A673 (cell line): Measurements from ENCODE around the gene AOX1. TPM values are rescaled to one million over a fixed set of nuclear protein-coding genes. Genes with fewer than 3 reads are reported as not detected.

Experiments used
- BruUV-seq: library from RNA; stranded (reverse); fragments of 400-500 nt; replicated peaks from 2 replicates; lab custom pipeline; 2021; lab: Mats Ljungman, UMichigan
- CTCF ChIA-PET: fragments of 300-600 bp; sonication (Branson Sonifier 250); formaldehyde crosslinking; loops from one replicate; lab custom pipeline; 2022; ENCODE audit warnings: antibody characterized with exemption; lab: Charles Lee
- POLR2A ChIA-PET: fragments of 300-600 bp; sonication (Branson Sonifier 250); formaldehyde crosslinking; loops from one replicate; lab custom pipeline; 2022; ENCODE audit warnings: antibody characterized with exemption; ENCODE audit not compliant: low non-redundant PET; lab: Charles Lee
- DNase-seq: peaks from one replicate; pipeline ENCODE4 v3.0.0-alpha.2; 2015; ENCODE audit warnings: low spot score
- H3K27ac ChIP-seq: fragments of 200-600 bp; sonication (generic); 2 replicates; pipeline ENCODE4 v1.5.1; 2016; ENCODE audit warnings: mixed run types, low read depth, mild to moderate bottlenecking, mixed read lengths, antibody characterized with exemption, low read length; ENCODE audit not compliant: poor library complexity, severe bottlenecking
- H3K27me3 ChIP-seq: fragments of 200-600 bp; sonication (generic); replicated peaks from 2 replicates; pipeline ENCODE4 v1.6.1; 2017; ENCODE audit warnings: mixed run types, low read depth, mild to moderate bottlenecking, mixed read lengths, antibody characterized with exemption, low read length; ENCODE audit not compliant: insufficient read depth, poor library complexity
- H3K36me3 ChIP-seq: fragments of 200-600 bp; sonication (generic); 2 replicates; pipeline ENCODE4 v1.6.1; 2016; ENCODE audit warnings: mixed run types, mild to moderate bottlenecking, mixed read lengths, antibody characterized with exemption, low read length; ENCODE audit not compliant: insufficient read depth, poor library complexity, severe bottlenecking
- H3K4me1 ChIP-seq: fragments of 200-600 bp; sonication (generic); 2 replicates; pipeline ENCODE4 v1.6.1; 2017; ENCODE audit warnings: mixed run types, mild to moderate bottlenecking, mixed read lengths, antibody characterized with exemption, low read length; ENCODE audit not compliant: insufficient read depth, poor library complexity, severe bottlenecking
- H3K4me3 ChIP-seq: fragments of 200-600 bp; sonication (generic); 2 replicates; pipeline ENCODE4 v1.5.1; 2016; ENCODE audit warnings: low read depth, mixed run types, mild to moderate bottlenecking, mixed read lengths, low read length; ENCODE audit not compliant: poor library complexity, severe bottlenecking
- H3K9me3 ChIP-seq: fragments of 200-600 bp; sonication (generic); 2 replicates; pipeline ENCODE4 v1.6.1; 2016; ENCODE audit warnings: mixed run types, low read depth, mild to moderate bottlenecking, mixed read lengths, antibody characterized with exemption, low read length; ENCODE audit not compliant: poor library complexity, severe bottlenecking
- EZH2 ChIP-seq: fragments of 200-600 bp; sonication (generic); IDR thresholded peaks from 2 replicates; pipeline ENCODE4 v1.6.1; 2017; ENCODE audit warnings: borderline replicate concordance, low read depth, mild to moderate bottlenecking, mixed read lengths, antibody characterized with exemption, low read length; ENCODE audit not compliant: poor library complexity, severe bottlenecking
- intact Hi-C: fragments of 100-400 bp; cut with micrococcal nuclease; formaldehyde crosslinking; loops from one replicate; pipeline ENCODE4 v1.10.0; 2022; ENCODE audit not compliant: unreplicated experiment
- total RNA-seq: library from RNA; stranded (reverse); gene quantifications from 2 replicates; pipeline ENCODE4 v1.2.3, GENCODE V29; 2021
- TF ChIP-seq, protein P1 (sequence below): fragments of 300-800, 200-600 bp; sonication (generic); conservative IDR thresholded peaks from 2 replicates; pipeline ENCODE4 v1.5.1; 2017; ENCODE audit warnings: low read depth, mild to moderate bottlenecking, antibody characterized with exemption, low read length, moderate library complexity, mixed read lengths

AOX1 gene
- total RNA-seq, 1 experiment from 2014 or later, result 3.1 TPM

DNA sequence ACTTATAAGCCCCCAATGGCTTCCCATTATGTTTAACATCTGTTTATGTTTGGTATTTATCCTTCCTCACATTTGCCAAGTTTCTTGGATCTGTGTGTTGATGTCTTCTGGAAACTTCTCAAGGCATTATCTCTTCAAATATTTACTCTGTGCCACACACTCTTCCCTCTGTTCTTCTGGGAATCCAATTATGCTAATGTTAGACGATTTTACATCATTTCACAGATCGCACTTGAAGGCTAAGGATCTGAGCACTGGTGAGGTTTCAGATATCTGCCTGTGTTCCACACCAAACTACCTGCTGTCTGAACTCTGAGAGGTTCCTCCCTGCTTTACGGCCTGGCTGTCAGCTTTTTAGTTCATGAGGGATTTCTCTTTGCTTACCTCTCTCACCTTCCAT is 10.1 kb downstream of the AOX1 start:
- no peak for TF ChIP-seq EZH2
- TF ChIP-seq, protein P1, sequence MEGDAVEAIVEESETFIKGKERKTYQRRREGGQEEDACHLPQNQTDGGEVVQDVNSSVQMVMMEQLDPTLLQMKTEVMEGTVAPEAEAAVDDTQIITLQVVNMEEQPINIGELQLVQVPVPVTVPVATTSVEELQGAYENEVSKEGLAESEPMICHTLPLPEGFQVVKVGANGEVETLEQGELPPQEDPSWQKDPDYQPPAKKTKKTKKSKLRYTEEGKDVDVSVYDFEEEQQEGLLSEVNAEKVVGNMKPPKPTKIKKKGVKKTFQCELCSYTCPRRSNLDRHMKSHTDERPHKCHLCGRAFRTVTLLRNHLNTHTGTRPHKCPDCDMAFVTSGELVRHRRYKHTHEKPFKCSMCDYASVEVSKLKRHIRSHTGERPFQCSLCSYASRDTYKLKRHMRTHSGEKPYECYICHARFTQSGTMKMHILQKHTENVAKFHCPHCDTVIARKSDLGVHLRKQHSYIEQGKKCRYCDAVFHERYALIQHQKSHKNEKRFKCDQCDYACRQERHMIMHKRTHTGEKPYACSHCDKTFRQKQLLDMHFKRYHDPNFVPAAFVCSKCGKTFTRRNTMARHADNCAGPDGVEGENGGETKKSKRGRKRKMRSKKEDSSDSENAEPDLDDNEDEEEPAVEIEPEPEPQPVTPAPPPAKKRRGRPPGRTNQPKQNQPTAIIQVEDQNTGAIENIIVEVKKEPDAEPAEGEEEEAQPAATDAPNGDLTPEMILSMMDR, result no peak
- POLR2A ChIA-PET, result no interaction called here

DNA sequence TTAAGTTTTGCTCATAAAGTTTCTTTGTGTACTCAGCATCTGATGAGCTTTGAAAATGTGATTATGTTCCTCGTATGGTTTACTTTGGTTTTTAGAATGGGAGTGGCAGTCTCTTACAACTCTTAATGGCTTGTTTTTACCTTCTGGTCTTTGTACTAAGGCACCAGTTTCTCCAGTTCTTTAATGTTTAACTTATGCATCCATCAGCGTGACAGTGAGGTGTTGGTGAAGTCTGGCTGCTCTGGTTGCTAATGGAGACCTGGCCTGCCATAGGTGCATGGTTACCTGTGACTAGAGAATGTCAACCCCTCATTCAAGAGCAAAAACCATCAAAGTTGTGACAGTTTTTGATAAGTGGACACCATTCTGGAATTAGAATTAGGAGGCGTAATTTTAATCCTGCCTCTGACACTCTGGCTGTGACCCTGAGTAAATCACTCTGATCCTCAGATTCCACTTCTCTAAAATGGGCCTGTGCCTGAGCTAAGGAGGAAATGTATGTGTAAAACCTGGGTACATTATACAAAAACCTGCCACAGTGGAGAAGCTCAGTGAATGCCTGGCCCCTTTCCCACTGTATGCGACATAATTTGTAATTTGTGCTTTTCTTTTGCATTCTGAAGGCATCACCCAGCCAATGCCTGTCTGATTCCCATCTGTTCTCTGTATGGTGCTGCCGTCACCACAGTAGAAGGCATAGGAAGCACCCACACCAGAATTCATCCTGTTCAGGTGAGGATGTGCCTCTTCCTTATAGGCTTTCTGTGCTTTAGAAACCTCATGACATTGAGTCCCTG is 11.2 kb downstream of the AOX1 start:
- intact Hi-C loops, result no loop called here
- no peak for DNase-seq
- Histone ChIP-seq H3K4me3 (no peak overlapping the region), H3K9me3 (no peaks in the 10 kb centered on the region), H3K27me3 (peaks cover 5% of the 10 kb centered on the region), H3K27ac (no peak overlapping the region), H3K36me3 (no peaks in the 10 kb centered on the region), H3K4me1 (no peaks in the 10 kb centered on the region)
- TF ChIP-seq EZH2, result no peak
- TF ChIP-seq, protein P1, result no peak
- BruUV-seq, result no TSS peak
- ChIA-PET POLR2A (no interaction called here), CTCF (no interaction called here)

More for the DNA sequence above, 10.1 kb downstream of the AOX1 start:
- intact Hi-C loops, result no loop called here
- CTCF ChIA-PET, result no interaction called here
- no TSS peak for BruUV-seq
- Histone ChIP-seq H3K4me3 (no peak overlapping the region), H3K4me1 (no peaks in the 10 kb centered on the region), H3K27ac (no peak overlapping the region), H3K9me3 (no peaks in the 10 kb centered on the region), H3K27me3 (peaks cover 5% of the 10 kb centered on the region), H3K36me3 (no peaks in the 10 kb centered on the region)
- no peak for DNase-seq

DNA sequence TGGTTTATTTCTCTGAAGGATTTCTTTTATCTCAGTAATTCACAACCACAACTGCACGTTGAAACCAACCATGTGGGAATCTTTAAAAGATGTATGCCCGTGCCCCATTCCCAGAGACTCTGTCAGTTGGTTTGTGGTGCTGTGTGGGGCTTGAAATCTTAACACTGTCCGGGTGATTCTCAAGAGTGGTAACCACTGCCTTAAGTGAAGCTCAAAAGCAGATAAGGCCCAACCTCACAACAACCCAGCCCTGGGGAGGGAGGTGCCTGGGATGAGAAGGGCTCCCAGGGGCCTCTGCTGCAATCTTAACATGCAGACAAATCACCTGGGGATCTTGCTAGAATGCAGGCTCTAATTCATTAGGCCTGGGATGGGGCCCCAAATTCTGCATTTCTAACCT is 13.4 kb downstream of the AOX1 start:
- H3K4me3 ChIP-seq, result no peak overlapping the region
- no TSS peak for BruUV-seq
- no peak for DNase-seq
- H3K36me3 ChIP-seq, result no peaks in the 10 kb centered on the region
- intact Hi-C loops, result no loop called here
- H3K27me3 ChIP-seq, result no peaks in the 10 kb centered on the region
- TF ChIP-seq EZH2, result no peak
- TF ChIP-seq, protein P1, result no peak
- POLR2A ChIA-PET, result no interaction called here
- no peaks in the 10 kb centered on the region for H3K9me3 ChIP-seq
- H3K4me1 ChIP-seq, result no peaks in the 10 kb centered on the region
- H3K27ac ChIP-seq, result no peak overlapping the region
- CTCF ChIA-PET, result no interaction called here
